ENCODE data around the gene SH3BP1.

Gene SH3BP1

GRCh38 chr22:37672920-37673455, 33.5 kb downstream of the SH3BP1 start:
- Mint-ChIP-seq H3K27ac (peak overlapping the region; percentile 92), H3K9me3 (no peaks in the 10 kb centered on the region), H3K4me3 (no peak overlapping the region), H3K4me1 (peaks cover 45% of the 10 kb centered on the region), H3K36me3 (peaks cover 29% of the 10 kb centered on the region)
- no peak for ATAC-seq
- DNase-seq (ENCODE audit: low spot score in 2 of 2), result no peak

DNA sequence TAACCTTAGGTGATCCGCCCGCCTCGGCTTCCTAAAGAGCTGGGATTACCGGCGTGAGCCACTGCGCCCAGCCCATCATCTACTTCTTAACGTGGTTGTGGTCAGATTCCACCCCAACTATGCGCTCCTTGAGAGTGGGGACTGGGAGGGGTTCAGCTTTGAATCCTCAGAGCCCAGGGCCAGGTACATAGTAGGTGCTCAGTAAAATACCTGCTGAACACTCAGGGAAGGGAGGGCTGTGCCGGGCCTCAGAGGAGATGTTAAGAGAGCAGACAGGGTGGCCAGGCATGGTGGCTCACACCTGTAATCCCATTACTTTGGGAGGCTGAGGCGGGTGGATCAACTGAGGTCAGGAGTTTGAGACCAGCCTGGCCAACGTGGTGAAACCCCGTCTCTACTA, 34.8 kb downstream of the SH3BP1 start:
- peaks cover 48% of the 10 kb centered on the region for H3K4me1 Mint-ChIP-seq
- H3K27ac Mint-ChIP-seq, result peak overlapping the region; percentile 92
- ATAC-seq, result no peak

GRCh38 chr22:37674951-37675929, 35.8 kb downstream of the SH3BP1 start, which contains the start of gene LGALS1:
Gene LGALS1, plus strand, starts transcription at chr22:37675636. Its CDS starts 67 bp downstream, at chr22:37675703.
- peak; percentile 77 for ATAC-seq
- Mint-ChIP-seq H3K4me1 (peaks cover 55% of the 10 kb centered on the region), H3K9me3 (no peaks in the 10 kb centered on the region), H3K27ac (peak within 1 kb of the TSS; percentile 92), H3K4me3 (peak within 1 kb of the TSS; percentile 79), H3K36me3 (peaks cover 52% of the 10 kb centered on the region)
- DNase-seq (ENCODE audit: low spot score in 2 of 2), result peak; percentile 63 to 85

More for the DNA sequence above, 34.8 kb downstream of the SH3BP1 start:
- no peak for DNase-seq (ENCODE audit: low spot score in 2 of 2)
- H3K36me3 Mint-ChIP-seq, result peaks cover 42% of the 10 kb centered on the region
- H3K4me3 Mint-ChIP-seq, result peak overlapping the region; percentile 79
- H3K9me3 Mint-ChIP-seq, result no peaks in the 10 kb centered on the region

DNA sequence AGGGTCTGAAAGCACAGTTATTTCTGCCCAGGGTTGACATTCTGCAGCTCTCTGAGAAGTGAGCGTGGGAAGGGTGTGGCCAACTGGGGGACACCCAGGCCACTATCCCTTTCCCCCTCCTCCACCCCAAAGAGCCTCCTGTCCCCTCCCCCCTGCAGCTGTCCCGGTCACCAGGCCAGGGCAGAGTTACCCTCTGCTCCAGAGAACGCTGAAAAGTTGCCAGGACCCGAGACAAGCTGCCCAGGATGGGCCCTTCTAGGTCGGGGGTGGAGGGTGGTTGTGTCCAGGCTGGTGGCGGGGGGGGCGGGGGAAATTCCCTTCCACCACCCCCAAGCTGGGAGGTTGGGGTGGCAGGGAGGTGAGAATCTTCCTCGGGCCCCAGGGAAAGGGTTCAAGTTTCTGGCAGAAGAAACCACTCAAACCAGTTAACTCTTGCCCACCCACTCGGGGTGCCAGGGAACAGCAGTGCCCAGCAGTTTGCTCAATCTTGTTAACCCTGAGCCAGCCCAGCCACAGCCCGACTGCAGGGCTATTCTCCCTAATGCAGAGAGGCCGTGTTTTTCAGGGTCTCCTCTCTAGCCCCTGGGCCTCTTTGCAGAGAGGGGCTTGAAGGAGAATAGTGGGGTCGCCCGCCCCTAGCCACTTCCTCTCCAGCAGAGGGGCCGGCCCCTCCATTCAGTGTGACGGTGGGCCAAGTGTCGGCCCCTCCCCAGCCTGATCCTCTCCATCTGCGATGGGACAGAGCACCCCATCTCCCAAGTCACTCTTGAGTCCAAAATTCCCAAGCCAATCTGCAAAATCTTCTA, 36.7 kb downstream of the SH3BP1 start:
- H3K36me3 Mint-ChIP-seq, result peaks cover 61% of the 10 kb centered on the region
- peak; percentile 31 to 70 for DNase-seq (ENCODE audit: low spot score in 2 of 2)
- H3K4me1 Mint-ChIP-seq, result peaks cover 58% of the 10 kb centered on the region
- ATAC-seq, result peak; percentile 1
- peak overlapping the region; percentile 79 for H3K4me3 Mint-ChIP-seq
- no peaks in the 10 kb centered on the region for H3K9me3 Mint-ChIP-seq
- H3K27ac Mint-ChIP-seq, result peak overlapping the region; percentile 92

- peak overlapping the region; percentile 92 for H3K27ac Mint-ChIP-seq
- peaks cover 68% of the 10 kb centered on the region for H3K36me3 Mint-ChIP-seq
- H3K4me3 Mint-ChIP-seq, result peak overlapping the region; percentile 79
- ATAC-seq (peak; percentile 82), DNase-seq (ENCODE audit: low spot score in 2 of 2) (peak; percentile 80 to 94)
- peaks cover 64% of the 10 kb centered on the region for H3K4me1 Mint-ChIP-seq
- H3K9me3 Mint-ChIP-seq, result no peaks in the 10 kb centered on the region
Observed at GRCh38 chr22:37676736-37677492, 37.4 kb downstream of the SH3BP1 start.

GRCh38 chr22:37677493-37677974, 38.1 kb downstream of the SH3BP1 start:
- ATAC-seq (peak; percentile 5), DNase-seq (ENCODE audit: low spot score in 2 of 2) (no peak)
- H3K9me3 Mint-ChIP-seq, result no peaks in the 10 kb centered on the region
- H3K36me3 Mint-ChIP-seq, result peaks cover 68% of the 10 kb centered on the region
- peaks cover 58% of the 10 kb centered on the region for H3K4me1 Mint-ChIP-seq
- H3K4me3 Mint-ChIP-seq, result peak overlapping the region; percentile 79
- H3K27ac Mint-ChIP-seq, result peak overlapping the region; percentile 92

DNA sequence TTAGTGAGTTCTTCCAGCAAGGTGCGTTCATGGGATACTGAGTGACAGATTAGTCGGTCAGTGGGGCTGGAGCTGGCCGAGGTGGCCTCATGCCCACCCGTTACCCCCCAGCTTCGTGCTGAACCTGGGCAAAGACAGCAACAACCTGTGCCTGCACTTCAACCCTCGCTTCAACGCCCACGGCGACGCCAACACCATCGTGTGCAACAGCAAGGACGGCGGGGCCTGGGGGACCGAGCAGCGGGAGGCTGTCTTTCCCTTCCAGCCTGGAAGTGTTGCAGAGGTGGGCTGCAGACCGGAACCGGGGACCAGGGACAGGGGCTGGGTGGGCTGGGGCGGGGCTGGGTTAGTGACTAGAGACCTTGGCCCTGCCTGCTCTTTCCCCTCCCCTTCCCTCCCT, 38.9 kb downstream of the SH3BP1 start:
- DNase-seq (ENCODE audit: low spot score in 2 of 2), result no peak
- Mint-ChIP-seq H3K9me3 (no peaks in the 10 kb centered on the region), H3K36me3 (peaks cover 68% of the 10 kb centered on the region), H3K4me3 (peak overlapping the region; percentile 79), H3K4me1 (peaks cover 53% of the 10 kb centered on the region), H3K27ac (peak overlapping the region; percentile 92)
- no peak for ATAC-seq

GRCh38 chr22:37679670-37680069, 40.2 kb downstream of the SH3BP1 start:
- no peak for ATAC-seq
- Mint-ChIP-seq H3K4me1 (peaks cover 40% of the 10 kb centered on the region), H3K9me3 (no peaks in the 10 kb centered on the region), H3K4me3 (peak overlapping the region; percentile 40), H3K27ac (peak overlapping the region; percentile 46), H3K36me3 (peaks cover 68% of the 10 kb centered on the region)
- DNase-seq (ENCODE audit: low spot score in 2 of 2), result no peak

DNA sequence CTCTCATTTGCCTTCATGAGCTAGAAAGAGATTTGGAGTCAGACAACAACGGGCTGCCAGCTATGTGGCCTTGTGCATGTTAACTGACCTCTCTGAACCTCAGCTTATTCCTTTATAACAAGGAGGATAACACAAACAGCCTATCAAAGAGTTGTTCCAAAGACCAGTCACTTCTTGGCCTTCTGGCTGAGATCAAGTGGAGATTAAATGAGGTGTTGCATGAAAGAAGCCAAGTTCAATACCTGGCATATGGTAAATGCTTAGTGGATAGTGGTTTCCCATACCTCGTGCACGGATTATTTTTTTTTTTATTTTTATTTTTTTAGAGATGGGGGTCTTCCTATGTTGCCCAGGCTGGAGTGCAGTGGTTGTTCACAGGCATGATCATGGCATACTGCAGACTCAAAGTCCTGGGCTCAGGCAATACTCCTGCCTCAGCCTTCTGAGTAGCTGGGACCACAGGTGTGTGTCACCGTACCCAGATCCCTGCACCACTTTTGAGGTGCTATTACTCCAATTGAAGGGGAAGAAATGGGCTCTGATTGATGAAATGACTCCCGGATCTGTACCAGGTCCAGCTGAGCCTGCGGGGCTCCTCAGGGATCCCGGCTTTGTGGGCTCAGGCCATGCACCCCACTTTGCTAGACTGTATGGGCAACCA, 40.9 kb downstream of the SH3BP1 start:
- peak overlapping the region; percentile 46 for H3K27ac Mint-ChIP-seq
- H3K4me3 Mint-ChIP-seq, result peak overlapping the region; percentile 40
- no peaks in the 10 kb centered on the region for H3K9me3 Mint-ChIP-seq
- DNase-seq (ENCODE audit: low spot score in 2 of 2), result no peak
- ATAC-seq, result no peak
- H3K4me1 Mint-ChIP-seq, result peaks cover 34% of the 10 kb centered on the region
- peaks cover 65% of the 10 kb centered on the region for H3K36me3 Mint-ChIP-seq

DNA sequence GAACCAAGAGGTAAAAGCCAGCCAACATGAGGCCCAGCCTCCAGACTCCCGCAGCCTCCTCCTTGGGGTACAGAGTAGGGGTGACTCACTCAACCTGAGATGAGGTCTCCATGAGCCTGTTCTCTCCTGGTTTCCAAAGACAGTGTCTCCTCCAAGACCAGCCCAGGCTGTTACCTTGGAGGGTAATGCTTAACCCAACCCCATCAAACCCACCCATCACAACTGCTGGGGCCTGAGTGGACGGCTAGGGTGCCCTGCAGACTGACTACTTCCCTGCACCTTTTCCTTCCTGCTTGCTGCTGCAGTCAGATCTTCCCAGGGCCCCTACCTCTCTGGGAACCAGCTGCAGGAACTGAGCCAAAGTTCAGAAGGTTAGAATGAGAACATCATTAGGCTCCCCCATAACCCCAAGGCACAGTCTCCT, 41.5 kb downstream of the SH3BP1 start:
- no peak for DNase-seq (ENCODE audit: low spot score in 2 of 2)
- no peak for ATAC-seq
- H3K27ac Mint-ChIP-seq, result peak overlapping the region; percentile 64
- no peak overlapping the region for H3K4me3 Mint-ChIP-seq
- peaks cover 35% of the 10 kb centered on the region for H3K4me1 Mint-ChIP-seq
- no peaks in the 10 kb centered on the region for H3K9me3 Mint-ChIP-seq
- peaks cover 58% of the 10 kb centered on the region for H3K36me3 Mint-ChIP-seq

DNA sequence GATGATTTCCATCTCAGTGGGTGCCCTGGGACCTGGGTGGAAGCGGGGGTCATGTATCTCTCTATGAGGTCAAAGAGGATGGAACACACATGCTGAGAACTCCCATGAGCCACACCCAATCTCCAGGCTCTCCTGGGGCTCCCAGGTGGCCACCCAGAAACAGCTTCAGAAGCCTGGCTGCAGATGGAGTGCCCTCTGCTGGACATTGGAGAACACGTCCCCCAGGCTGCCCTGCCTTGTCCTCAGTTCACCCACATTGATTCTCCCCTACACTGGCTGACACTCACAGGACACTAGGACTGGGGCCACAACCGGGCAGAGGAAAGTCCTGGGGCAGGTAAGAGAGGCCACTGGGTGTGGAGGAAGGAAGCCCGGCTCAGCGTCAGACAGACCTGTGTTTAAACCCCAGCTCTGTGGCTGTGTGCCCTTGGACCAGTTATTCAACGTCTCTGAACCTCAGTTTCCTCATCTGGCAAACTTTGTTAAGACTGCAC, 42.1 kb downstream of the SH3BP1 start:
- H3K36me3 Mint-ChIP-seq, result peaks cover 52% of the 10 kb centered on the region
- H3K4me1 Mint-ChIP-seq, result peaks cover 39% of the 10 kb centered on the region
- ATAC-seq (peak; percentile 59), DNase-seq (ENCODE audit: low spot score in 2 of 2) (peak; percentile 56 to 86)
- no peaks in the 10 kb centered on the region for H3K9me3 Mint-ChIP-seq
- H3K4me3 Mint-ChIP-seq, result no peak overlapping the region
- peak overlapping the region; percentile 64 for H3K27ac Mint-ChIP-seq

GRCh38 chr22:37684803-37685615, 45.5 kb downstream of the SH3BP1 start:
- DNase-seq (ENCODE audit: low spot score in 2 of 2) (no peak), ATAC-seq (no peak)
- Mint-ChIP-seq H3K9me3 (no peaks in the 10 kb centered on the region), H3K4me3 (peak overlapping the region; percentile 92), H3K27ac (peak overlapping the region; percentile 95), H3K4me1 (peaks cover 43% of the 10 kb centered on the region), H3K36me3 (peaks cover 44% of the 10 kb centered on the region)

Measured in stimulated activated effector memory CD8-positive, alpha-beta T cell treated with anti-CD3 and anti-CD28 coated beads, Interleukin-12 subunit alpha, Interleukin-12 subunit beta, amount 100 ng/mL, for 72 hours (primary cell).